ENCODE measurements around the gene IFITM5.
"Not testable (repeated sequence)": the region's sequence is repeated elsewhere in the genome, so short reads cannot be mapped to it uniquely, and the experiment has no call there.

The IFITM5 gene

DNA sequence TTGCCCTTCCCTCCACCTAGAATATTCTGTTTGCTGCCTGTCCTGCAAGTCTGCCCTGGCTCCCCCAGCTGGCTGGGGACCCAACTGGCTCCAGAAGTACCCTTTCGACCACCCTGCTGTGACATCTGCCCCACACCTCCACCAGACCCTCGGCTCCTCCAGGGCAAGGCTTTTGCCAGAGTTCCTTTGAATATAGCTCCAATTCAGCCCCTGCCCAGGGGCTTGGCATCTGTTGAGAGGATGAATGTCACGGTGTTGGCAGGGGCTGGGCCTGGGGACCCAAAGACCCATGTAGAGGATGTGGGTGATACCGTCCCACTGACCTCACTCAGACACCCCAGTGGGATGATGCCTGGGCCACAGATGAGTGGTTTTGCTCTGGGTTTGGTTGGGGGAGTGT is 17.2 kb downstream of the IFITM5 start:
- no peak for DNase-seq

DNA sequence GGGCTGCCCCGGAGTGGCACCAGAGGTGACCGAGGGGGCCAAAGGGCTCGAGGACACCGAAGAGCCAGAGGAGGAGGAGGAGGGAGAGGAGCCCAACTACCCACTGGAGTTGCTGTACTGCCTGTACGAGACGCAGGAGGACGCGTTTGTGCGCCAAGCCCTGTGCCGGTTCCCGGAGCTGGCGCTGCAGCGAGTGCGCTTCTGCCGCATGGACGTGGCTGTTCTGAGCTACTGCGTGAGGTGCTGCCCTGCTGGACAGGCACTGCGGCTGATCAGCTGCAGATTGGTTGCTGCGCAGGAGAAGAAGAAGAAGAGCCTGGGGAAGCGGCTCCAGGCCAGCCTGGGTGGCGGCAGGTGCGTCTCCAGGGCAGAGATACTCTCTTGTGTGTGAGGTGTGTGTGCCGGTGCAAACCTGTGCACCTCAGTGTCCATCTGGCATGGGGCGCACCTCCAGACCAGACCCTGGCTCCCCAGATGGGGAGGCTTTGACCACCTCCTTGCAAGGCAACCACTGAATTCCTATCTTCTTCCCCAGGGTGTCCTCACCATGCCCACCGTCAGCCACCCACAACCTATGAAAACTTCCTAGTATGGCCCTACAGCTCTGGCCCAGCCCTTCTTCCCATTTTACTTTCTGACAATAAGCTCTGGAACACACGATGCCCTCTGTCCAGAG is 17.7 kb downstream of the IFITM5 start:
- no peak for DNase-seq

DNA sequence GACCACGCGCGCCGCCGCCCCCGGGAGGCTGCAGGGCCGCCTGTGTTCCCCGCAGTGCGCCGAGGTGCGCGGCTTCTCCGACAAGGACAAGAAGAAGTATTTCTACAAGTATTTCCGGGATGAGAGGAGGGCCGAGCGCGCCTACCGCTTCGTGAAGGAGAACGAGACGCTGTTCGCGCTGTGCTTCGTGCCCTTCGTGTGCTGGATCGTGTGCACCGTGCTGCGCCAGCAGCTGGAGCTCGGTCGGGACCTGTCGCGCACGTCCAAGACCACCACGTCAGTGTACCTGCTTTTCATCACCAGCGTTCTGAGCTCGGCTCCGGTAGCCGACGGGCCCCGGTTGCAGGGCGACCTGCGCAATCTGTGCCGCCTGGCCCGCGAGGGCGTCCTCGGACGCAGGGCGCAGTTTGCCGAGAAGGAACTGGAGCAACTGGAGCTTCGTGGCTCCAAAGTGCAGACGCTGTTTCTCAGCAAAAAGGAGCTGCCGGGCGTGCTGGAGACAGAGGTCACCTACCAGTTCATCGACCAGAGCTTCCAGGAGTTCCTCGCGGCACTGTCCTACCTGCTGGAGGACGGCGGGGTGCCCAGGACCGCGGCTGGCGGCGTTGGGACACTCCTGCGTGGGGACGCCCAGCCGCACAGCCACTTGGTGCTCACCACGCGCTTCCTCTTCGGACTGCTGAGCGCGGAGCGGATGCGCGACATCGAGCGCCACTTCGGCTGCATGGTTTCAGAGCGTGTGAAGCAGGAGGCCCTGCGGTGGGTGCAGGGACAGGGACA is 18.4 kb downstream of the IFITM5 start:
- DNase-seq, result peak; percentile 40

DNA sequence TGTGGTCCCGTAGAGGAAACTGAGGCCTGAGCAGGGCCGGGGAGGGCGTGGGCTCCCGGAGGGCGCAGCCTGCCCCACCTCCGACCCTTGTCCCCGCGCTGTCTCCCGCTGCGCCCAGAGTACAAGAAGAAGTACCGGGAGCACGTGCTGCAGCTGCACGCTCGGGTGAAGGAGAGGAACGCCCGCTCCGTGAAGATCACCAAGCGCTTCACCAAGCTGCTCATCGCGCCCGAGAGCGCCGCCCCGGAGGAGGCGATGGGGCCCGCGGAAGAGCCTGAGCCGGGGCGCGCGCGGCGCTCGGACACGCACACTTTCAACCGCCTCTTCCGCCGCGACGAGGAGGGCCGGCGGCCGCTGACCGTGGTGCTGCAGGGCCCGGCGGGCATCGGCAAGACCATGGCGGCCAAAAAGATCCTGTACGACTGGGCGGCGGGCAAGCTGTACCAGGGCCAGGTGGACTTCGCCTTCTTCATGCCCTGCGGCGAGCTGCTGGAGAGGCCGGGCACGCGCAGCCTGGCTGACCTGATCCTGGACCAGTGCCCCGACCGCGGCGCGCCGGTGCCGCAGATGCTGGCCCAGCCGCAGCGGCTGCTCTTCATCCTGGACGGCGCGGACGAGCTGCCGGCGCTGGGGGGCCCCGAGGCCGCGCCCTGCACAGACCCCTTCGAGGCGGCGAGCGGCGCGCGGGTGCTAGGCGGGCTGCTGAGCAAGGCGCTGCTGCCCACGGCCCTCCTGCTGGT is 19.2 kb downstream of the IFITM5 start:
- peak; percentile 57 for DNase-seq

DNA sequence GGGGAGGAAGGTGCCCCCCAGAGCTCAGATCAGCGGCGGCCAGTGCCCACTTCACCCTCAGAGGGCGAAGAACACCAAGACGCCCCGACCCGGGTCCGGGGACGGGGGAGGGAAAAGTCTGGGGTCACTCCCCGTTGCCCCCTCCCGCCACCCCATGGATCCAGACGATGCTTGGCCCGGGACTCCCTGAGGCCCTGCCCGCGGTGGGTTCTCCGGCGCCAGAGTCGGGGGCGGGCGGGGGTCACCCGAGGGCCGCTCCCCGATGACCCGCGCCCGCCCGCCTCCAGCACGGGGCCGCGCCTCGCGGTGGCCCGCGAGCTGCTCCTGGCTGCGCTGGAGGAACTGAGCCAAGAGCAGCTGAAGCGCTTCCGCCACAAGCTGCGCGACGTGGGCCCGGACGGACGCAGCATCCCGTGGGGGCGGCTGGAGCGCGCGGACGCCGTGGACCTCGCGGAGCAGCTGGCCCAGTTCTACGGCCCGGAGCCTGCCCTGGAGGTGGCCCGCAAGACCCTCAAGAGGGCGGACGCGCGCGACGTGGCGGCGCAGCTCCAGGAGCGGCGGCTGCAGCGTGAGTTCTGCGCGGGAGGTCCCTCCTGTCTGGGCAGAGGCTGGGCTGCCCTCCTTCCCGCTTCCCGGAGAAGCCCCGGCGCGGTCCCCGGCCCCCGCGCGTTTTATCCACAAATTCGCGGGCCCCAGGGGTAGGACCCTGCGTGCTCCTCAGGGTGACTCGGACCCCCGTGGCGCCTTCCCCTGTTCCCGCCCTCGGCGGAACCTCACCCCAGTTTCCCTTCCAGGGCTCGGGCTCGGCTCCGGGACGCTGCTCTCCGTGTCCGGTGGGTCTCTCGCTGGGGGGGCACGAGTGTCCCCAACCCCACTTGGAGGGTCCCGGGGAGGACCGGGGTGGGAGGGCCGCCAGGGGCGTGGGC is 20.0 kb downstream of the IFITM5 start:
- no peak for DNase-seq

DNA sequence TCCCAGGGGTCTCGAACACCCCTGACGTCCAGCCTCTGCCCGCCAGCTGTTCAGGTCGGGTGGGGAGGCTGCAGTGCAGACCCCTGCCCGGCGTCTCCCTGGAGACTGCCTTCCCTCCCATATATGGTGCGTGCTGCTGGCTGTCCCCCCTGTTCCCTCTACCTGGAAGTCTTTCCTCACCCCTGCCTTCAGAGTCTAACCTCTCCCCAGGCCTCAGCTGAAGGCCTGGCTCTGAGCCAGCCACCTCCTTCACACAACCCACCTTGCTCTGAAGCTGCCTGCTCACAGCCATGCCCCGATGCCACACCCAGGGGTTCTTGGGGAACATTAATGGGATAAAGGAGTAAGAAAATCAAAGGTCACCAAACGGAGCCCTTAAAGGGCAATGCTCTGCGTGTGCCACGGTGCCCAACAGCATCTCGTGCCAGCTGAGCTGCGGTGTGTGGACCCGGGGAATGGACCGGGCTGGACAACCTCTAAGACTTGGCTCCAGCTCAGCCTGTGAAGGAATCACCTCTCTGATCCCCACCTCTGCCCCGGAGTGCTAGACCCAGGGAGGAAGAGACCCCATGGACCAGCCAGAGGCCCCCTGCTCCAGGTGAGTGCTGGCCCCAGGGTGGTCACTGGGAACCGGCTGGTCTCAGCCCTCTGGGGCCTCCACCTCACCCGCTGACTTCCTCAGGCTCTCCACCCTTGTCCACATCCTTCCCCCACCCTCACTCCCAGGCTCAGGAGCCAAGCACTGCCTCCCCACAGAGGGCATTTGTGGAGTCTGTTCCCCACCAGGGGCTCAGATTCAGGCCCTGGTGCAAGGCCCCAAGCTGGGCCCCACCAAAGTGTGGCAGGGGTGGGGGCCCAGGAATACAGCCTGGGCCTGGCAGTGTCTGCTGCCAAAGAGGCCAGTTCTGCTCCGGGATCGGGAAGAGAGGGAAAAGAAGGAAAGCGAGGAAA is 21.1 kb downstream of the IFITM5 start, which contains the start of gene NLRP6:
Gene NLRP6 (plus strand): TSS at position 407 of the 951 bp plus-strand sequence. CDS start 163 bp downstream, at position 570.
- DNase-seq, result no peak

DNA sequence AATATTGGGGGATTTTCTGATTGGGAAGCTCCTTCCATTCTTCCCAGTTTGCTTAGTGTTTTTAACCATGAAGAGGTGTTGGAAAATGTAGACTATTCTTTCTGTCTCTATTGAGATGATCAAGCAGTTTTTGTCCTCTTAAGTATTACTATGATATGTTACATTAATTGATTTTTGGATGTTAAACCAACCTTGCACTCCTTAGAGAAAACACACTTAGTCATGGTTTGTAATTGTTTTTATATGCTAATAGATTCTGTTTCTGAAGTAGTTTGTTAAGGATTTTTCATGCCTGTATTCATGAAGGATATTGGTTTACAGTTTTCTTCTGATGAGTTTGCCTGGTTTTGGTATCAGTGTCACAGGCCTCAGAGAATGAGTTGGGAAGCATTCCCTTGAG is 23.1 kb downstream of the IFITM5 start:
- no peak for DNase-seq

DNA sequence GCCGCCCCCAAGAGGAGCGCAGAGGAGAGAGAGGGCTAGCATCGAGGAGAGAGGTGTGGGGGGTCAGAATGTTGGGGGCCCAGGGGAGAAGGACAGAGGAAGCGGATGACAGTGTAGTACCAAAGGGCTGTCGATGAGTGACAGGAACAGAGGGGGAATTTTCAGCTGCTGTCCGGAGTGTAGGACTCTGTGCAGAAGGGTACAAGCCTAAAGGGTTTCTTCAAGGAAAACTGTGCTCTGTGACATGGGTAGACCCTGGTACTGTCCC is 26.5 kb downstream of the IFITM5 start:
- DNase-seq, result no peak

DNA sequence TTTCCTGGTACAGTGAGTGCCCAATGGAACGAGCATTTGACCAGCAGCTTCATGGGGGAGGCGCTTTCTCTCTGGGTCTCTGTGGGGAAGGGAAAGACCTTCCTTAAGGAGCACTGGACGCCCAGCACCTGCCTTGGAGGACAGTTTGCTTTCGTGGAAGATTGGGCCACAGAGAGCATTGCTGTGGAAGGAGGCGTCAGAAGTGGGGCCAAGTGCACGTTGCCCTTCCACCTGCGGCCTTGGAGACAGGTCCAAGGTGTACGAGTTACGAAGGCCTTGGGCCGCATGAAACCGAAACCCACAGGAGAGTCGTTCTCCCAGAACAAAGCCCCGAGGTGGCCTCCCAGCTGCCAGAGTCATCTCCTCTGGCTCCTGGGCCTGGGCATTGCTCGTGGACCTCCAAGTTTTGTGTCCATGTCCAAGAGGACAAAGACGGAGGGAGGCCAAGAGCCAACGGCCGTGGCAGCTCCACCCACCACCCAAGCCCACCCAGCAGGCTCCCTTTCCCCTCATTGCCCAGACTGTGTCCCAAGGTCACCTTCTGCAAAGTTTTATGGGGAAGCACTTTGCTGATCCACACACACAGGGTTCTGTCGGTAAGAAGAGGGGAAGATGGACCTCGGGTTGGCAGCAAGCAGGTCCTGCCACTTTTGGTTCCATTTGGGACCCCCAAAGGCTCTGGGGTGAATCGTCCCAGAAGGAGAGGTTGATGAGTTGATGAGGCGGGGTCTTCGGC is 27.0 kb downstream of the IFITM5 start:
- no peak for DNase-seq

DNA sequence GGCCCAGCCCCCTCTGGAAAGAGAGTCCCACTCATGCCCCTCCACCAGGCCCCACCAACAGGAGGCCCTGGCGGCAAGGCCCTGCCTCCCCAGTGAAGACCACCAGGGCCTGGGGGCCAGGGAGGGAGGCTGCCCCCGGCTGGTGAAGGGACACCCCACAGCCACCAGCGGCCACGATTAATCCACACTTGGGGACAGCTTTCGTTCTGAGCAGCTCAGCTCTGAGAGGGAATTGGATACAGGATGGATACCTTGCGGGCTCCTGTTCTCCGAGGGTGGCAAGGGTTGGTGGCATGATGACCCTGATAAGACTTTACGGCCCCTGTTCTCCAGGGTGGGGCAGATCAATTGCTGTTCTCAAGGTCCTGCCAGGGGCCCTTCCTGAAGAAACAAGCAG is 28.0 kb downstream of the IFITM5 start:
- DNase-seq, result no peak

DNA sequence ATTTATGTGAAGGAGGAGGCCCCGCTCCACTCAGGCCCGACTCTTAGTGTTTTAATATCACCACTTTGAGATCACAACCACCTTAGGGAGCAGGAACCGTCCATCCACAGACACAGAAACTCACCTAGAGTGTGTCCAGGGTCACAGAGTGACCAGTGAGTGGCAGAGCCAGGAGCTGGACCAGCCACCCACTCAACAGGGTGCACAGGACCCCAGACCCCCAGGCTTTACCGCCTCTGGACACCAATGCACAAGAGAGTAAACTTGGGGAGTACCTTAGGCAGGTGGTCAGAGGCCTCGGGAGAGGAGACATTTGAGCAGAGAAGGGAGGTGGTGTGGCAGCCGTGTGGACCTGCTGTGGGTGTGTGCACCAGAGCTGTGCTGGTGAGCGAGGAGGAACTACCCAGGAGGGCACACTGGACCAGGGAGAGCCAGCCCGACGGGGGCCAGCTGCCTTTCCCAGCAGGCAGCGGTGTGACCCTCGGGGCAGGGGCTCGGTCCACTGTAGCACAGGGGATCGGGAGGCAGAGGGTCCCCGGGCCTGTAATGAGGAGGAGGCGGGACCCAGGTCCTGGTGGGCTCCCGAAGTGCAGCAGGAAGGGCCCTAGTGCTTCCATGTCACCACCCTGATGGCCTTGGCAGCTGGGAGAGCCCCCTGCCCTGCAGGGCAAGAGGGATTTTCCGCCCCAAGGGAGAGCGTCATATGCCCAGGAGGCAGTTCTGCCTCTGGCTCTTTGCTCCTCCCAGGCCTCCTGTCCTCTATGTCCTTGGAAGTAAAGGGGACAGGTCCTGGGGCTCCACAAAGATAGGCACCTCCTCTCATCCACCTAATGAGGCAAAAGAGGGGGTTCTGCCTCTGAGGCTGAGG is 28.6 kb downstream of the IFITM5 start:
- no peak for DNase-seq

DNA sequence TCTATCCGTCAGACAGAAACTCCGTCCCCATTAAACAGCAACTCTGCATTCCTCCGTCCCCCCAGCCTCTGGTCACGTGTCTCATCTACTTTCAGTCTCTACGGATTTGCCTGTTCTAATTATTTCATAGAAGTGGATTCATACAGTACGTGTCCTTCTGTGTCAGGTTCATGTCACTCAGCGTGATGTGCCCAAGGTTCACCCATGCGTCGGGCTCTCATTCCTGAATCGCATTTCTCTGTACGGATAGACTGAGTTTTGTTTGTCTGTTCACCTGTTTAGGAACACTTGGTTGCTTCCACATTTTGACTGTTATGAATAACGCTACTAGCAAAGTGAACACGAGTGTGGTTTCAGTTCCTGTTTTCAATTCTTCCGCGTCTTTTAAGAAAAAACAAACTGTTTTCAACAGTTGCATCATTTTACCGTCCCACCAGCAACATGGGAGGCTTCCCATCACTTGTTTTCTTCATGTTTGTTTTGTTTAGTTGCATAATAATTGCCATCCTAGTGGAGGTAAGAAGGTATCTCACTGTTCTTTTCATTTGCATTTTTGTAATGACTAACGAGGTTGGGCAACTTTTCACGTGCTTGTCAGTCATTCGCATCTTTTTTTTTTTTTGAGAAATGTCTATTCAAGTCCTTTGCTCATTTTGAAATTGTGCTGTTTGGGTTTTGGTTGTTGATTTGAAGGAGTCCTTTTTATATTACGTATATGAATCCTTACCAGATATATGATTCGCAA is 30.0 kb downstream of the IFITM5 start:
- DNase-seq, result peak; percentile 61

DNA sequence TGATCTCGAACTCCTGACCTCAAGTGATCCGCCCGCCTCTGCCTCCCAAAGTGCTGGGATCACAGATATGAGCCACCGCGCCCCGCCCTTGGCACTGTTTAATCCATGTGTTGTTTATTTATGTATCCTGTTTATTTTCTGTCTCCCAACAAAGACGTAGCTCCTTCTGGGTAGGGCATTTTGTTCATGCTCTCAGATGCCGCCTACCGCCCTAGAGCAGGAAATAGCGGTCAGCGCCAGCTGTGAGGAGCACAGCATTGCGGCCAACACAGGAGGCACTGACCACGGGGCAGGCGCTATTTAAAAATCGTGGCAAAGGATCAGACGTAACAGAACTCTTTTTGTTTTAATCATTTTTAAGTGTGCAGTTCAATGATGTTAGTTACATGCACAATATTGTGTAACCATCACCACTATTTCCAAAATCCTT is 30.6 kb downstream of the IFITM5 start:
- not testable (repeated sequence) for DNase-seq

DNA sequence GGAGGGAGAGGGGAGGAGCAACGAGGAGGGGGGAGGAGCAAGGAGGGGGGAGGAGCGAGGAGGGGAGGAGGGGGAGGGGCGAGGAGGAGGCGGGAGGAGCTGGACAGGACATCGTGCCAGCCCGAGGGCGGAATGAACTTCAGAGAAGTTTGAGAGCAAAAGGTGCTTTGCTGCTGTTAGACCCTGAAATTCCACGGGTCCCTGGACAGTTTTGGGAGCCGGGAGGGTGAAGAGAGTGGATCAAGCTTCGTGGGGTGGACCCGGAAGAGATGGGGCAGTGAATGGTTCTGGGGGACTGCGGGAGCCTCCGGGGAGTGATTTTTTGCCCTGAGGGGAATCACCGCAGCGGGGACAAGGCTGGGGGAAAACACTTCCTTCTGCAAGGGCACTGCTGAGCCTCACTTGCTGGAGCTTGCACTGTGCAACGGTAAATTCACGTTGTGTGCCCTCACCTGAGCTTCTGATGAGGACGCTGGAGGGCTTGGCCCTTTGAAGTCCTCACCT is 31.8 kb downstream of the IFITM5 start:
- no peak for DNase-seq

DNA sequence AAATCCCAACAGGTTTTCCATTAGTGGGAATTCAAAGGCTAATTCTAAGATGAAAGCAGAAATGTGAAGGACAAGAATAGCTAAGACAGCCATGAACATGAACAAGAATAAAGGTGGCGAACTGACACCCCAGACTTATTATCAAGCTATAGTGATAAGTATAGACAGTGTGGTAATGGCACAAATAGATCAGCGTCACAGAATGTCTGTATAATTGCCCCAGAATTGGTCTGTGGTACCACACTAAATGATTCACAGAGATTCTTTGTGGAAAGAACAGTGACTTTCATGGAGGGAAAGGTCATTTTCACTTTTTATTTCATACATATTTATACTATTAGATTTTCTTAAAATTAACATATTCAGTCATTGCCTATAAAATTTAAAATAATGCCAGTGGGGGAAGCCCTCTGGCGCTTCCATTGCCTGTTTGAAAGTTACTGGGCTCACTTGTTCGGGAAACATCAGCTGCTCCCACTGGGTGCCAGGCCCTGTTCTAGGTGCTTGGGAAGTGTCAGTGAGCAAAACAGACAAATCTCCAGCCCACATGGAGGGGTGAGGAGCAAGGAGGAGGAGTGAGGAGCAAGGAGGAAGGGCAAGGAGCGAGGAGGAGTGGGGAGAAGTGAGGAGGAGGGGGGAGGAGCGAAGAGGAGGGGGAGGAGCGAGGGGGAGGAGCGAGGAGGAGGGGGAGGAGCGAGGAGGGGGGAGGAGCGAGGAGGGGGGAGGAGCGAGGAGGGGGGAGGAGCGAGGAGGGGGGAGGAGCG is 32.5 kb downstream of the IFITM5 start:
- peak; percentile 40 for DNase-seq

DNA sequence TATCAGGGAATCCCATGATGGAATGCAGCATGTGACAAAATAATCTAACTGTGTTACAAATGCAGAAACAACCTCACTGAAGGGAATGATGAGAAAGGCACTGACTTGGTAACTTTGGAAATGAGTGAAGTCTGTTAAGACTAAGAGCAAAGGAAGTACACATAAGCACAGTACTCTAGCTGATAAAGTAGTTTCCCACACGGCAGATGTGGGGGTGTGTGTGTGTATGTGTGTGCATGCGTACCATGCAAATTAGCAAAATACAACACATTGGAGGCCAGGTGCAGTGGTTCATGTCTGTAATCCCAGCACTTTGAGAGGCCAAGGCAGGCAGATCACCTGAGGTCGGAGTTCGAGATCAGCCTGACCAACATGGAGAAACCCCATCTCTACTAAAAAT is 37.7 kb downstream of the IFITM5 start:
- DNase-seq, result no peak

DNA sequence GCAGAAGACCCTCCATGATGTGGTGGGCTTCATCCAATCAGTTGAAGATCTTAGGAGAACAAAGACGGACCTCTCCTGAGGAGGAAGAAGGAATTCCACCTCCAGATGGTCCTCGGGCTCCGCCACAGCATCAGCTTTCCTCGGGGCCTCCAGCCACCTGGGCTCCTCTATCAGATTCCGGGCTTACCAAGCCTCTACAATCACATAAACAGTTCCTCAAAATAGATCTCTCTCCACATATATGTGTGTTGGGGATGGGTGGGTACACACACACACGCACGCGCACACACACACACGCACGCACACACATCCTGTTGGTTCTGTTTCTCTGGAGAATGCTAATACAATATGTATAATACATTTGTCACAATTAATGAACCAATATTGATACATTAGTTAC is 39.9 kb downstream of the IFITM5 start:
- no peak for DNase-seq

Measured in activated naive CD4-positive, alpha-beta T cell treated with anti-CD3 and anti-CD28 coated beads, Interleukin-2, amount 50 U/mL, for 16 hours (primary cell).